Progenitor cell of endocrine pancreas (in vitro differentiated cells): Measurements from ENCODE around the gene SERPINA5. TPM values are rescaled to one million over a fixed set of nuclear protein-coding genes. Genes with fewer than 3 reads are reported as not detected.
A peak's percentile ranks its signal among the peaks of the same experiment; 100 is the strongest.

Source experiments
- DNase-seq: peaks from one replicate; pipeline ENCODE4 v3.0.0; 2021; ENCODE audit warnings: low spot score; ENCODE audit not compliant: unreplicated experiment
- H3K27ac Mint-ChIP-seq: 2 replicates; pipeline ENCODE4 v1.8.0; 2021; ENCODE audit warnings: mild to moderate bottlenecking, moderate library complexity, mixed read lengths
- H3K27me3 Mint-ChIP-seq: 2 replicates; pipeline ENCODE4 v1.8.0; 2021; ENCODE audit warnings: mixed read lengths
- H3K36me3 Mint-ChIP-seq: 2 replicates; pipeline ENCODE4 v1.8.0; 2022; ENCODE audit warnings: mixed read lengths; ENCODE audit not compliant: insufficient read depth
- H3K4me1 Mint-ChIP-seq: 2 replicates; pipeline ENCODE4 v1.8.0; 2021; ENCODE audit warnings: low read depth, mixed read lengths
- H3K4me3 Mint-ChIP-seq: 2 replicates; pipeline ENCODE4 v1.8.0; 2021; ENCODE audit warnings: low read depth, mild to moderate bottlenecking, moderate library complexity, mixed read lengths
- H3K9me3 Mint-ChIP-seq: 2 replicates; pipeline ENCODE4 v1.8.0; 2021; ENCODE audit warnings: low read depth, mixed read lengths
- CTCF ChIP-seq: fragments of 200-600 bp; sonication (generic); IDR thresholded peaks from one replicate; pipeline ENCODE4 v1.5.0; 2021; ENCODE audit warnings: antibody characterized with exemption, mild to moderate bottlenecking; ENCODE audit not compliant: unreplicated experiment
- long read RNA-seq: library from polyadenylated mRNA; unstranded; transcript quantifications from one replicate; pipeline ENCODE4 v2.0.0, GENCODE V29; 2020
- total RNA-seq: library from RNA; stranded (reverse); gene quantifications from 2 replicates; pipeline ENCODE4 v1.2.1, GENCODE V29; 2021

The SERPINA5 gene
- total RNA-seq = 37.7 and 39.5 TPM in 2 replicates
- long read RNA-seq, transcript SERPINA5-201 (6 exons, 2,337 nt) = minor isoform, 119 of 378 reads
- long read RNA-seq, transcript SERPINA5-205 (5 exons, 2,210 nt) = minor isoform, 6 of 378 reads
- long read RNA-seq, transcript SERPINA5-208 (5 exons, 2,211 nt) = major isoform, 208 of 378 reads
- long read RNA-seq, partial matches to known transcripts = 24 of 378 reads
- long read RNA-seq, other reads (novel, unspliced or antisense) = 21 of 378 reads

- no peak for TF ChIP-seq CTCF
- no peak for DNase-seq
- Mint-ChIP-seq H3K9me3 (no peaks in the 10 kb centered on the region), H3K36me3 (peaks cover 2% of the 10 kb centered on the region), H3K27ac (peak within 1 kb of the TSS; percentile 13), H3K4me3 (peak within 1 kb of the TSS; percentile 52), H3K4me1 (peaks cover 17% of the 10 kb centered on the region), H3K27me3 (peaks cover 4% of the 10 kb centered on the region)
Observed at GRCh38 chr14:94581127-94581999, at the start of gene SERPINA5. Gene SERPINA5 (plus strand): TSS chr14:94581426. CDS start chr14:94587363, 5,937 bp downstream.

DNA sequence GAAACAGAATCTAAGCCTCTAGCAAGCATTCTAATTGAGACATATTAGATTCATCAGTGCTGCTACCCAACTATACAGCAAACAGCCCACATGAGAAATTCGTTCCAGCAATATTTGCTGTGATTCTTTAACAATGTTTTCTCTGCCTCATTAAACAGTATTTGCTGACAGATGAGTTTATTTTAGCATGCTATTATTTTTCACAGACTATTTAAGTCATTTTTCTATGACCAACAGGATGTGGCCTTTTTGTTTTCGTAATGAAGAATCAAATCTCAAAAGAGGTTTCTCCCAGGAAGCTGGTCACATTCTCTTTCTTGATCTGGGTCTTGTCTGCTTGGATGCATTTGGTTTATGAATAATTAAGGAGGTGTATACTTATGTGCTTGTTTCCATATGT lies 48.8 kb upstream of the SERPINA5 start:
- no peak overlapping the region for H3K4me3 Mint-ChIP-seq
- no peak for TF ChIP-seq CTCF
- no peaks in the 10 kb centered on the region for H3K36me3 Mint-ChIP-seq
- no peaks in the 10 kb centered on the region for H3K27me3 Mint-ChIP-seq
- H3K9me3 Mint-ChIP-seq = peaks cover 1% of the 10 kb centered on the region
- no peaks in the 10 kb centered on the region for H3K4me1 Mint-ChIP-seq
- no peak overlapping the region for H3K27ac Mint-ChIP-seq
- no peak for DNase-seq

- Mint-ChIP-seq H3K9me3 (no peaks in the 10 kb centered on the region), H3K4me1 (peaks cover 2% of the 10 kb centered on the region), H3K4me3 (no peak overlapping the region), H3K27ac (no peak overlapping the region), H3K36me3 (no peaks in the 10 kb centered on the region), H3K27me3 (peaks cover 11% of the 10 kb centered on the region)
- no peak for TF ChIP-seq CTCF
- no peak for DNase-seq
Observed at GRCh38 chr14:94535506-94535905, 45.7 kb upstream of the SERPINA5 start.

GRCh38 chr14:94536836-94537235 lies 44.4 kb upstream of the SERPINA5 start:
- Mint-ChIP-seq H3K4me1 (peaks cover 5% of the 10 kb centered on the region), H3K9me3 (no peaks in the 10 kb centered on the region), H3K4me3 (no peak overlapping the region), H3K36me3 (no peaks in the 10 kb centered on the region), H3K27ac (no peak overlapping the region), H3K27me3 (peaks cover 17% of the 10 kb centered on the region)
- DNase-seq = no peak
- peak; percentile 21 for TF ChIP-seq CTCF

DNA sequence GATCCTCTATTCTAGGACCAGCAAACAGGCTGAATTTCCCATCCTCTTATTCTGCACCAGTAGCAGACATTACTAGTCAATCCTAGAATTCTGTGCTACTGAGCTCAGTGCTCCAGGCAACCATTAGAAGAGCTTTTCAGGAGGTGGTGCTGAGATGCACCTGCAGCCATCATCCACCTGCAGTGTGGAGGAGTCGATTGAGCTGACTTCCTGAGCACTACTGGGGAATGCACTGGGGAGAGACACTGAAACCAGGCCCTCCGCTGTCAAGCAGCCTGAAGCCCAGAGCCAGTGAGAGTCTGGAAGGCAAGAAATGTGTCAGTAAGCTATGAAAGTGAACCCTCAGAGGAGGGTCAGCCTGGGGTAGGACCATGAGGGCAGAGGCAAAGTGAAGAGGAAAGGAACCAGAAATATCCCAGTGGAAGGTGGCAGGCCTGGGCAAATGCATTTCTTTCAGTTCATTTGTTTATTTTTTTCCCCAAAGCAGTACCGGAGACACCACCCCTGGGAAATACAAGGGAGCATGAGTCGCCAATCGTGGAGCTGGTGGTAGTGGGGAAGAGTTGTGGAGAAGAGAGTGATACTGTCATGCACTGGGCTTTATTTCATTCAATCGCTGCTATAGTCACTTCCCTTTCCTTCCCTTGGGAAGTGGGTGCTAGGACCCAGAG lies 43.0 kb upstream of the SERPINA5 start:
- no peak overlapping the region for H3K27ac Mint-ChIP-seq
- H3K4me1 Mint-ChIP-seq = peaks cover 5% of the 10 kb centered on the region
- peaks cover 21% of the 10 kb centered on the region for H3K27me3 Mint-ChIP-seq
- DNase-seq = no peak
- no peak for TF ChIP-seq CTCF
- no peak overlapping the region for H3K4me3 Mint-ChIP-seq
- no peaks in the 10 kb centered on the region for H3K36me3 Mint-ChIP-seq
- no peaks in the 10 kb centered on the region for H3K9me3 Mint-ChIP-seq
